OCI-M2 (cell line): ENCODE data around the gene PIGV.
"Not testable (repeated sequence)": the region's sequence is repeated elsewhere in the genome, so short reads cannot be mapped to it uniquely, and the experiment has no call there.

ENCODE experiments used
- DNase-seq: peaks from one replicate; lab custom pipeline; 2025; ENCODE audit not compliant: unreplicated experiment; lab: John Stamatoyannopoulos, UW

The PIGV gene

DNA sequence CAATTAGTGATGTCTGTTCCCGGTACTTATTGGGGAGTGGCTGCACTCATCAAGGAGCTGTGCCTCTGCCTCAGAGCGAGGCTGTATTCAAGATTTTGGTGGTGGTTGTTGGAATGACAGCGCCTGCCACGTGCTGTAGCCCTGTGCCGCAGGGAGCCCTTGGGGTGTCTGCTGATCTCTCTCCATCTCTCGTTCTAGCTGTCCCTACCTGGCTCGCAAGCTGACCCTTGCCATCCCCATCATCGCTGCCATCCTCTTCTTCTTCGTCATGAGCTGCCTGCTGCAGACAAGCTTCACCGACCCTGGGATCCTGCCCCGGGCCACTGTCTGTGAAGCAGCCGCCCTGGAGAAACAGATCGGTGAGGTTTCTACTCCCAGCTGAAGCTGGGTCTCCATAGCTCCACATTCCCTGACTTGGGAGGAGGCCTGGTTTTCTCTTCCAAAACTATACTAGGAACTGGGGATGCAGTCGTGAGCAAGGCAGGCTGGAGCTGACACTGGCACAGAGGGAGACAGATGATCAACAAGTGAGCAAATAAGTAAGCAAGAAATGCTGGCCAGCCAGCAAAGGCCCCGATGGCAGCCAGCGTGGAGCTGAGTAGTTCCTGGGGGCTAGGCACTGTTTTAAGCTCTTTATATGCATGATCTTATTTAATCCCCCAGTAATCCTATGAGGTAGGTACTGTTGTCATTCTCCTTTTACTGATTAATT lies 44.7 kb downstream of the PIGV start:
- DNase-seq: no peak

DNA sequence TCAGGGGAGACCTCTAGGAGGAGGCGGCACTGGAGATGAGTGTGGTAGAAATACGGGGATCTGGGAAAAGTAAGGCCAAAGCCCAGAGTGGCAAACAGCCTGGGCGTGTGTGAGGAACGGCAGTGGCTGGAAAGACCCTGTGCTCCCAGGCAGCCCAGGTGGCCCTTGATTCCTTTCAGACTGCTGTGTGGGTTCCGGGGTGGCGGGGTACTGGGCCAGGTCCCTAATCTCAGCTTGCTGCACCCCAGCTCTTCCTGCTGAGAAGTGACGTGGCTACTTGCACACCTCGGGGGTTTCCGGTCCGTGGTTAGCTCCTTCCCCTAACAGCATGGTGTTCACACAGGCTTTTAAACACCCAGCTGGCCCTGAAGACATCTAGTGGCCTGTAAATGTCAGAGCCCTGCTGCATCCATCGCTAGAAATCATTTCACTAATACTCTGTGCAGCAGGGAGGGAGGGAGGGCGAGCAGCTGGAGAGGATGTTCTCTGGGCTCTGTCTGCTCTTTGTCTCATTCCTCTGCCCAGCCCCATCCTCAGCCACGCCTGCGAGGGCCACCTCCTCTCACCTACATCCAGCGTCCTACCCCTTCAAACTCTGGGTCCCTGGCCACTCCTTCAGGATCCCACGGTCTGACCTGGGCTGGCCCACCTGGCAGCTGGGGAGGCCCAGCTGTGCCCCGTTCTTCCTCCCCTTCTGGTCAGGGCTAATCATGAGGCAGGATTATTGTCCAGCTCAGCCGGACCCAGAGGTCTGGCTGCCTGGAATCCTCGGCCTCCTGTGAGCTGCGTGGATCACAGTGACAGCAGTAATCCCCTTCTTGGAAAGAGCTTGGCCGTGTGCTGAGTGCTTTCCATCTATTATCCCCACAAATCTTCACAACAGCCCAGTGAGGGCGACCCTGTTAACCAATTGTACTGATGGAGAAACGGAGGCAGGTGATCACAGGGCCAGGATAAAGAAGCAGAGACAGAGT lies 46.0 kb downstream of the PIGV start:
- no peak for DNase-seq

DNA sequence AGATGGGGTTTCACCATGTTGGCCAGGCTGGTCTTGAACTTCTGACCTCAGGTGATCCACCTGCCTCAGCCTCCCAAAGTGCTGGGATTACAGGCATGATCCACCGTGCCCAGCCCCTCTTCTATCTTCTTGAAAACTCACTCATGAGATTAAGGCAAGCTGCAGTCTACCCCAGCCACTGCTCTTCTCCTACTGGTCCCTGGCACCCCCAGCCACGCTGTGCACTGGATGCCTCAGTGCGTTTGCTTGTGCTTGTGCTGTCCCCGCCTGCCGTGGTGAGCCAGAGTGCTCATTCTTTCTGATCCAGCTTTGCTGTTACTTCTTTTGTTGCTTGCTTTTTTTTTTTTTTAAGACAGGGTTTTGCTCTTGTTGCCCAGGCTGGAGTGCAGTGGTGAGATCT lies 49.9 kb downstream of the PIGV start:
- not testable (repeated sequence) for DNase-seq

GRCh38 chr1:26838474-26839338 lies 51.0 kb downstream of the PIGV start:
- no peak for DNase-seq

GRCh38 chr1:26839339-26839722 lies 51.6 kb downstream of the PIGV start:
- no peak for DNase-seq

DNA sequence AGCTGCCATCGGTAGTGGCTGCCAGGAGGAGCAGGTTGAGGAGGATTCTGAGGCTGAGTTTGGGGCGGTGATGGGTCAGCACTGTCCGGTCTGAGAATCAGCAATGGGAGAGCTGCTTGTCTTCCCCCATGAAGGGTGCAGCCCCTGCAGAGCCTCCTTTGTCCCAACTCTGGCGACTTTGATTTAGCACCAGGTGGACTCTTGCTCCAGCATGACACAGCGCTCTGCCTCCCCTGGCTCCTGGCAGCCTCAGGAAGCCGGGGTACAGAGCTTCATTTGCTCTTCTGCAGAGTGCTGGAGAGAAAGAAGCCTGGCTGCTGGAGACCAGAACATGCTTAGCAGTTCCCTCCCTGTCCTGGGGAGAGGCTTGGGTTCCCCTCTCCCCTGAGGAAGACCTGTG lies 52.0 kb downstream of the PIGV start:
- no peak for DNase-seq

- DNase-seq: no peak
Measured at GRCh38 chr1:26844424-26845196, 56.9 kb downstream of the PIGV start.

GRCh38 chr1:26847826-26848225 lies 60.1 kb downstream of the PIGV start:
- not testable (repeated sequence) for DNase-seq
